ENCODE results near the gene TNIP2.

- TF ChIP-seq CTCF (conservative IDR thresholded peaks at IDR 0.05 in 1 of 2, IDR thresholded peaks at IDR 0.05 in 1 of 2; ENCODE audit: extremely low read depth in 1 of 2, insufficient read depth in 1 of 2, low read depth in 1 of 2, low read length in 2 of 2), result no peak
- TF ChIP-seq EZH2 (IDR thresholded peaks at IDR 0.05; ENCODE audit: borderline replicate concordance, low read length), result no peak
These were observed 20.3 kb downstream of the TNIP2 start for GRCh38 chr4:2735869-2736268.

Data from mammary epithelial cell (primary cell).